ENCODE results near the gene PRPSAP2. TPM values are rescaled to one million over a fixed set of nuclear protein-coding genes. Genes with fewer than 3 reads are reported as not detected.

The PRPSAP2 gene
- total and polyA plus RNA-seq, 2 of the 8 experiments (the other 6 are each of a cell fraction or from before 2014, with no cell fraction given) = 28.7 to 50.5 TPM

DNA sequence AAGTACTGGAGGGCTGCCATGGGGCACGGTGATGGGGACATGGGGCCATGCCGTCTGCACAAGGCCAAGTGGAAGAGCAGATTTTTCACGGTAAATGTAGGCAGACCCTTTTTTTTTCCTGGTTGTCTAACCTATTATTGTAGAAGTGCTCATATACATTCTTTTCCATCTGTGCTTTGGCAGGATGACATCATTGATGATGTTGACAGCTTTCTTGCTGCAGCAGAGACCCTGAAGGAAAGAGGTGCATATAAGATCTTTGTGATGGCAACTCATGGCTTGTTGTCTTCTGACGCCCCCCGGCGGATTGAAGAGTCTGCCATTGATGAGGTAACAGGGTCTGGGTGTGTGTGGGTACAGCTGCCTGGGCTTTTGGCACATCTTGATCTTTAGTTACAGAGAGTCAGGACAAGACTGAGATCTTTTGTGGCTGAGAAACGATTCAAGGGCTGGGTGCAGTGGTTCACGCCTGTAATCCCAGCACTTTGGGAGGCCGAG is 70.7 kb downstream of the PRPSAP2 start:
- Histone ChIP-seq H3K4me3 (ENCODE audit: extremely low read depth in 1 of 4, insufficient read depth in 2 of 4, low read depth in 3 of 4, low read length in 4 of 4) (no peak overlapping the region), H2BK120ac (replicated peaks; ENCODE audit: low read depth, low read length) (no peak overlapping the region), H2BK15ac (ENCODE audit: low read length) (no peak overlapping the region), H3K23ac (ENCODE audit: insufficient read length) (no peak overlapping the region), H4K91ac (replicated peaks; ENCODE audit: insufficient read length, low read length) (no peak overlapping the region), H4K20me1 (replicated peaks in 1 of 2; ENCODE audit: control insufficient read depth in 1 of 2, insufficient read depth in 2 of 2, low read length in 2 of 2) (no peaks in the 10 kb centered on the region), H3K23me2 (ENCODE audit: low read depth, low read length) (no peaks in the 10 kb centered on the region; the same call in 1 of the 2 replicates), H3K4ac (replicated peaks; ENCODE audit: insufficient read length, low read depth, low read length) (no peak overlapping the region), H2BK20ac (ENCODE audit: low read length) (no peak overlapping the region), H3K14ac (ENCODE audit: insufficient read length) (no peak overlapping the region), H2AFZ (ENCODE audit: low read length) (no peak overlapping the region), H3K9me3 (ENCODE audit: insufficient read depth in 2 of 2, low read depth in 1 of 2, low read length in 1 of 2) (no peaks in the 10 kb centered on the region), H3K56ac (replicated peaks; ENCODE audit: insufficient read length, low read depth, low read length) (no peak overlapping the region), H2BK12ac (ENCODE audit: low read depth, low read length) (no peak overlapping the region), H3K36me3 (ENCODE audit: control insufficient read depth in 2 of 4, insufficient read depth in 4 of 4, low read length in 3 of 4) (peaks cover 3 to 21% (median 16%) of the 10 kb centered on the region in 4 experiments; a peak in 5 of 8 replicates), H3K27me3 (replicated peaks in 1 of 4; ENCODE audit: control insufficient read depth in 3 of 4, extremely low read depth in 1 of 4, insufficient read depth in 3 of 4, low read length in 3 of 4) (no peaks in the 10 kb centered on the region), H3K4me2 (ENCODE audit: insufficient read depth in 1 of 2, low read depth in 2 of 2, low read length in 2 of 2) (no peak overlapping the region), H4K8ac (ENCODE audit: extremely low read depth, insufficient read depth, low read length) (no peak overlapping the region), H3K4me1 (replicated peaks in 1 of 4; ENCODE audit: control insufficient read depth in 3 of 4, insufficient read depth in 4 of 4, low read length in 3 of 4) (no peaks in the 10 kb centered on the region), H3K79me1 (ENCODE audit: low read depth, low read length) (no peaks in the 10 kb centered on the region), H2BK5ac (ENCODE audit: low read depth, low read length) (no peak overlapping the region), H3K79me2 (ENCODE audit: control insufficient read depth in 1 of 2, insufficient read depth in 2 of 2, low read length in 2 of 2) (no peaks in the 10 kb centered on the region), H3K18ac (ENCODE audit: extremely low read depth, low read length) (no peak overlapping the region), H4K5ac (ENCODE audit: insufficient read length, low read depth, low read length) (no peak overlapping the region), H3K27ac (ENCODE audit: low read depth, low read length) (no peak overlapping the region), H3K9ac (replicated peaks in 1 of 4; ENCODE audit: extremely low read depth in 1 of 4, low read depth in 3 of 4, low read length in 3 of 4) (no peak overlapping the region), H2AK5ac (ENCODE audit: low read depth, low read length) (no peak overlapping the region)
- FAIRE-seq (no peak), DNase-seq (ENCODE audit: low read depth in 1 of 2, low spot score in 2 of 2) (no peak)
- ChIA-PET CTCF (ENCODE audit: partially characterized antibody) (interaction anchor here (1.1 kb wide), 1 partner anchor 33 kb away, joined by 3 read pairs; no protein-coding TSS in a partner anchor), POLR2A (ENCODE audit: partially characterized antibody) (no interaction called here)
- 86% methylated on average over 9 of the region's 9 CpGs; no CpG with 5 or more reads in 1 of the 2 experiments for WGBS, 2 experiments (ENCODE audit: extremely low coverage in 1 of 2, insufficient coverage in 1 of 2, insufficient read length in 1 of 2, insufficient replicate concordance in 2 of 2, low coverage in 1 of 2, low lambda C conversion rate in 2 of 2, missing lambda C conversion rate in 1 of 2)
- no peak for TF ChIP-seq EGR1 (IDR thresholded peaks at IDR 0.05; ENCODE audit: borderline replicate concordance, low read depth, low read length)
- TF ChIP-seq SAP30 (IDR thresholded peaks at IDR 0.05; ENCODE audit: insufficient read depth, insufficient replicate concordance, low read length) = no peak
- no peak for TF ChIP-seq CBX8 (IDR thresholded peaks at IDR 0.05; ENCODE audit: borderline replicate concordance, low read depth, low read length)
- TF ChIP-seq SRF (IDR thresholded peaks at IDR 0.05; ENCODE audit: low read depth, low read length) = no peak
- no peak for TF ChIP-seq CBX5 (IDR thresholded peaks at IDR 0.05; ENCODE audit: low read depth, low read length)
- TF ChIP-seq TAF7 (optimal IDR thresholded peaks at IDR 0.05; ENCODE audit: borderline replicate concordance, low read depth, low read length) = no peak
- no peak for TF ChIP-seq EP300 (IDR thresholded peaks at IDR 0.05; ENCODE audit: borderline replicate concordance in 1 of 2, low read depth in 2 of 2, low read length in 2 of 2)
- 0 out of 4 replicates have a peak, but pooled peaks of 1 of the 3 experiments have one; percentile 12 for TF ChIP-seq CTCF (IDR thresholded peaks at IDR 0.05; ENCODE audit: control extremely low read depth in 1 of 3, insufficient read depth in 1 of 3, low read depth in 1 of 3, low read length in 3 of 3)
- peak in 1 of 2 experiments; percentile 41; a peak in 3 of 4 replicates for TF ChIP-seq RAD21 (IDR thresholded peaks at IDR 0.05 in 1 of 2, conservative IDR thresholded peaks at IDR 0.05 in 1 of 2; ENCODE audit: low read depth in 2 of 2, low read length in 2 of 2)

Data from H1 (cell line).